Measurements from ENCODE around the gene RNF8. TPM values are rescaled to one million over a fixed set of nuclear protein-coding genes. Genes with fewer than 3 reads are reported as not detected.
"Not testable (repeated sequence)": the region's sequence is repeated elsewhere in the genome, so short reads cannot be mapped to it uniquely, and the experiment has no call there.

RNF8 gene
- 10 to 100 TPM in 3 of 4 donors, 1 to 10 TPM in 1; 5.9 to 42.6 (median 19.1) TPM for total RNA-seq

DNA sequence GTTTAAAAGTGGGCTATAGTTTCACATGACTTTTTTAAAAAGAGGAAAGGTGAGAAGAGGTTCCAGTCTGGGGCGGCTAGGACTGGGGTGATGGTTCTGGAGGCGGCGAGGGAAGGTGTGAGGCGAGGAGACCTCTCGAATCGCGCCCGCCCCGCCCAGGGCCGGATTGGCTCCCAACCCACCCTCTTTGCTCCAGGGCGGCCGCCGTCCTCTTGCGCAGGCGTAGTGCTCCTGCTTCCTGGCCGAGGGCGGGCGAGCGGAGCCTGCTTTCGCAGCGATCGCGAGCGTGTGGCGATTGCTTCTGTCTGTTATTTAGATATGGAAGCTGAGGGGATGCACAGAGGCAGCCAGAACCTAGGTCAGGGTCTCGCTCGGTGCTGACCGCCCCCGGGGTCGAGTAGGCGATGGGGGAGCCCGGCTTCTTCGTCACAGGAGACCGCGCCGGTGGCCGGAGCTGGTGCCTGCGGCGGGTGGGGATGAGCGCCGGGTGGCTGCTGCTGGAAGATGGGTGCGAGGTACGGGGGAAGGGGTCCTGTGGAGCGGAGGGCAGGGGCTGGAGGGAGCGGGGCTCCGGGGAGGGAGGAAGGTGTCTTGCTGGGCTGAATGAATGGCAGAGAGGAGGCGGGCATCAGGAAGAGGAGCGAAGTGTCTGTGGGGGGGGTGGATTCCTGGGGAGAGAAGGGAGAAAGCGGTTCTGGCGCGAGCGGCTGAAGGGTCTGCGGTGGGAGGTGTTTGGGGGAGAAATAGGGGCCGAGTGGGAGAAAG is at the start of gene RNF8:
TSS of gene RNF8 (plus strand) at position 223 of the 765 bp plus-strand sequence. CDS start at position 405, 182 bp downstream.
- peak within 1 kb of the TSS; percentile 73 to 93 for H3K4me3 ChIP-seq
- DNase-seq: peak; percentile 89 to 91
- no peaks in the 10 kb centered on the region for H3K27me3 ChIP-seq
- no peaks in the 10 kb centered on the region for H3K4me1 ChIP-seq
- no peaks in the 10 kb centered on the region for H3K36me3 ChIP-seq
- intact Hi-C loops (cut with DNase I; ENCODE audit: low total_unique reads): no loop called here
- no peaks in the 10 kb centered on the region for H3K9me3 ChIP-seq
- H3K27ac ChIP-seq: peak within 1 kb of the TSS; percentile 70 to 71
- TF ChIP-seq CTCF (IDR thresholded peaks at IDR 0.05) (no peak), POLR2A (IDR thresholded peaks at IDR 0.05) (peak; percentile 28 to 59)

GRCh38 chr6:37304766-37305165 is 49.0 kb upstream of the RNF8 start:
- no peak overlapping the region for H3K27ac ChIP-seq
- no peaks in the 10 kb centered on the region for H3K27me3 ChIP-seq
- DNase-seq: no peak
- TF ChIP-seq CTCF (IDR thresholded peaks at IDR 0.05) (no peak), POLR2A (IDR thresholded peaks at IDR 0.05) (no peak)
- no peak overlapping the region for H3K4me3 ChIP-seq
- H3K4me1 ChIP-seq: no peaks in the 10 kb centered on the region
- intact Hi-C loops (cut with DNase I; ENCODE audit: low total_unique reads): no loop called here
- no peaks in the 10 kb centered on the region for H3K9me3 ChIP-seq
- H3K36me3 ChIP-seq: no peaks in the 10 kb centered on the region

- H3K27ac ChIP-seq: no peak overlapping the region
- intact Hi-C loops (cut with DNase I; ENCODE audit: low total_unique reads): no loop called here
- H3K4me1 ChIP-seq: no peaks in the 10 kb centered on the region
- DNase-seq: no peak
- H3K36me3 ChIP-seq: no peaks in the 10 kb centered on the region
- H3K27me3 ChIP-seq: no peaks in the 10 kb centered on the region
- TF ChIP-seq POLR2A (IDR thresholded peaks at IDR 0.05) (no peak), CTCF (IDR thresholded peaks at IDR 0.05) (no peak)
- no peak overlapping the region for H3K4me3 ChIP-seq
- no peaks in the 10 kb centered on the region for H3K9me3 ChIP-seq
These were observed 47.9 kb upstream of the RNF8 start for GRCh38 chr6:37305841-37306425.

DNA sequence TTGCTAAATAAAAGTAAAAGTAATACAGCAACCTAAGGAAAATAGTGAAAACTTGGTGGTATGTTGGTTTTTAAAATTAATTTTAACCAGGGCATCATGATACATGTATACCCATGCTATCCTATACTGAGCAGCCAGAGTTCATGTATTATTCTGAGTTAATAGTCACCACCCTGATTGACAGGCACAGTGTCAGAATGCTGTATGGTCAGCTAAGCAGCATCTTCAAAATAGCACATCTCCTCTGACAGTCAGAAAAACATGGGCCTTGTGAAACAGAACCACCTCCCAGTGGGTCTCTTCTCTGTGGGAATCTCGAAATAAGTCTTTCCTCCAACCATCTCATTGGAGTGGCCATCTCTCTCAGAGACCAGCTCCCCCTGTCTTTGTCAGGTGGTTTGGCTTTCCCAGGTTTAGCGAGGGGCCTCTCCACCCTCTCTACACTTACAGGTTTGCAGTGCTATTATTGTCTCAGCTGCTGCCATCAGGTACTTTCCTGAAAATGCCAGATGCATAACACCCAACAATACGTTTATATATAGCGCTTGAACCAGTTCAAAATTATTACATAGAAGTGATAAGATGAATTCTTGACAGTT is 47.1 kb upstream of the RNF8 start:
- TF ChIP-seq POLR2A (IDR thresholded peaks at IDR 0.05): no peak
- no peak for TF ChIP-seq CTCF (IDR thresholded peaks at IDR 0.05)
- Histone ChIP-seq H3K4me3 (no peak overlapping the region), H3K4me1 (no peaks in the 10 kb centered on the region), H3K27me3 (no peaks in the 10 kb centered on the region), H3K27ac (no peak overlapping the region), H3K36me3 (no peaks in the 10 kb centered on the region), H3K9me3 (no peaks in the 10 kb centered on the region)
- no peak for DNase-seq
- intact Hi-C loops (cut with DNase I; ENCODE audit: low total_unique reads): no loop called here

DNA sequence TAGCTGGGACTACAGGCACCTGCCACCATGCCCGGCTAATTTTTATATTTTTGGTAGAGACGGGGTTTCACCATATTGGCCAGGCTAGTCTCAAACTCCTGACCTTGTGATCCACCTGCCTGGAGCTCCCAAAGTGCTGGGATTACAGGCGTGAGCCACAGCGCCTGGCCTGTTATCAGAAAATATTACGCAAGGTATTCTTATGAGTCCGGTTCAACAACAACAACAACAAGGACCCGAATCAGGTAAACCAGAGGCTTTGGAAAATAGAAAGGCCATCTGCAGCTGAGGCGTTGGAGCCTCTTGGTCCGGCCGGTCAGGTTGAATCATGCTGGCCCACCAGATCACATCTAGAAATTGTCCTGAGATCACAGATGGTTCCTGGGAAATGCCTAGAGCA is 46.3 kb upstream of the RNF8 start:
- peak overlapping the region; percentile 41 to 79 for H3K27ac ChIP-seq
- H3K9me3 ChIP-seq; DNase-seq; H3K4me1 ChIP-seq; H3K36me3 ChIP-seq; H3K4me3 ChIP-seq; H3K27me3 ChIP-seq; intact Hi-C loops (cut with DNase I; ENCODE audit: low total_unique reads): not testable (repeated sequence)
